Activated CD4-positive, CD25-positive, alpha-beta regulatory T cell treated with anti-CD3 and anti-CD28 coated beads, Interleukin-2, amount 50 U/mL, for 24 hours (primary cell): Measurements from ENCODE around the gene MACF1.
"Not testable (repeated sequence)": the region's sequence is repeated elsewhere in the genome, so short reads cannot be mapped to it uniquely, and the experiment has no call there.

Source experiments
- ATAC-seq, 2 donors: fragments of 150-1000 bp; cut with Tn5 transposase; one replicate each; pipeline ENCODE4 v1.10.0; 2021; ENCODE audit warnings: mild to moderate bottlenecking in 1 of 2, moderate library complexity in 1 of 2

Gene MACF1

DNA sequence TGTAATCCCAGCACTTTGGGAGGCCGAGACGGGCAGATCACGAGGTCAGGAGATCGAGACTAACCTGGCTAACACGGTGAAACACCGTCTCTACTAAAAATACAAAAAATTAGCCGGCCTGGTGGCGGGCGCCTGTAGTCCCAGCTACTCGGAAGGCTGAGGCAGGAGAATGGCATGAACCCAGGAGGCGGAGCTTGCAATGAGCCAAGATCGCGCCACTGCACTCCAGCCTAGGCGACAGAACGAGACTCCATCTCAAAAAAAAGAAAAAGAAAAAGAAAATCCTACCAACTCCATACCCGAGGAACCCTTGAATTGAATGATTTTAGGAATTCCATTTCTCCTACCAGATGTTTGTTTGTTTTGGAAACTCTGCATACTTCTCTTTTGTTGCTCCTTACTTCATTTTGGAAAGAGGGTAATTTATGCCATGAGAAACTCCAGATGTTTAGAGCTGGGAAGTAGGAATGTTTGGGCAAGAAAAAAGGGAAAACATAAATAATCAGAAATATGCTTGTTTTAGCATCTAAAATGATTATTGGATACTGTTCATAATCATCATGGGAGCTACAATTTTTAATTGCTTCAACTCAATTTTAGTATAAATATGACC lies 262.7 kb downstream of the MACF1 start:
- not testable (repeated sequence) for ATAC-seq

DNA sequence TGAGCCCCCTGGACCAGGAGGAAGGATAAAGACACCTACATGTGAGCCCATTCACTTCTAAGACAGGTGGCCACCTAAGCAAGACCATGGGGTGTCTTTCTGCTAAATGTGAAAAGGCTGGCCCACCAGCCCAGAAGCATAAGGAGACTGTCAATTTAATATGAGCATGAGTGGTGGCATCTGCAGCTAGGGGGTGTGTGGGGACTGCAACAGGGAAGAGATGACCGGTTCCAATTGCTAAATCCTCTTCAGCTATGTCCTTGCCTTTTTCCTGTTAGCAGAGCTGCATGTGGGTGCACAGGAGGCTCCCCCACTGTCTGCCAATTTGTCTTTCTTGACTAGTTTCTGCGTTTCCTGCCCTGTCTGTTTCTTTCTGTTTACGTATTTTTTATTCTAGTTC lies 264.7 kb downstream of the MACF1 start:
- ATAC-seq: no peak

DNA sequence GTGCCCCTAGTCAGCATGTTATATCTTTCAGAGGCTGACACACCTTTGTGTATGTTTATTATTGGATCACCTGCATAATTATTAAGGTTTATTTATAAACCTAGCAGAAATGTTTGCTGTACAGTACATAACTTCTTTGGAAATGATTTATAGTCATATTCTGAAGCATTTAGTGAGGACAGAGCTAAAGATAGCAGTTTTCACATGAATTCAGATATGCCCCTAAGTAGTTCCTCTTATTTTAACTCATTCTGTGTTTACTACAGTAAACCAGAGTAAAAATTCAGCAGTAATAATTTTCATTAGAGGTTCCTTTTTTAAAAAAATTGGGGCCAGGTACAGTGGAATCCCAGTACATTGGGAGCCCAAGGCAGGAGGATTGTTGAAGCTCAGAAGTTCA lies 265.5 kb downstream of the MACF1 start:
- no peak for ATAC-seq

DNA sequence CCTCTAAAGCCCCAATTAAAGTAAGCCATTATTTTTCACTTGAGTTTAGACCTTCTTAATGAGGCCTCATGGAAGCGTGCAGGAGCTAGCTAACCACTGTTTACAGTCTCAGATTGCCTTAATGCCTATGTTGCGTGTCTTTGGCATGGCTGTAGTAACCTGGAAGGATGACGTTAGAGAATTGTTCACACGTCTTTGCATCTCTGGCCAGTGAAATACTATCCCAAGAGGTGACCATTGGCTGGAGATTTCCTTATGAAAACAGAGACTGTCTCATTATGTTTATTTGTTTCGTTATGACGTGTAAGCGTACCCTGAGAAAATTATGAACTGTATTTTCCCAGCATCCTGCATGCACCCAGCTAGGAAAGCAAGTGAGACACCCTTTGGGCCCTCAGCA lies 268.3 kb downstream of the MACF1 start:
- no peak for ATAC-seq

DNA sequence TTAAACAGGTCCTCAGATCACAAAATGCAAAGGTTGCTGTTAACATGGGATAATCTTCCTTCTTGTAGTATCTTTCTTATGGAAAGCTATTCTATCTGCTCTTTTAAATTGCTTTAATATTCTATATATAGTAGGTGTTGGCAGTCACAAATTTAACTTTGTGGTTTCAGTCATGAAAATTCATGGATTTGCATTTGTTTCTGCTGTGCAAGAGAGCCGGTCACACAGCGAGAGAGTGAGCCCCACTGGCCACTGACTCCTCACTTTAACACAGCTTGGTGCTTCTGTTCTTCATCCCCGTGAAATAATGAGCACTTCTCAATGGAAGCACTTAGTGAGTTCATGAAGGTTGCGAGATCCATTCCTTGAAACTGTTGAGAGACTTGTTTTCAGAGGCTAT lies 268.8 kb downstream of the MACF1 start:
- ATAC-seq: no peak

DNA sequence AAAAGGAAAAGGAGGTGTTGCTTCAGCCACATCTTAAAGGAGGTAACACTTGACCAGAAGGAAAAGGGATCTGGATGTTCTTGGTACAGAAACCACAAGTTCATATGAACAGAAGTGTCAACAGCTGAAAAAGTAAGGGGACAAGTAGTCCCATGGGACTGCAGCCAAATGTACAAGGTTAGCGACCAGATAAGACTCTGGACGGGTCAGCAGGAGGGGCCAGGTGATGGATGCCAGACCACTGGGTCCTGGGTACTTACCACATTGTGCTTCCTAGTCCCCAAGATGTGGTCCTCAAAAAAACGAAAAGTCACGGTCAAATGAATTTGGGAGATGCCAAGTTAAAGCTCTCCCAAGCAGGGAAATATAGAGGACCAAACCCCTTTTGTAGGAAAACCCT lies 270.3 kb downstream of the MACF1 start:
- no peak for ATAC-seq

DNA sequence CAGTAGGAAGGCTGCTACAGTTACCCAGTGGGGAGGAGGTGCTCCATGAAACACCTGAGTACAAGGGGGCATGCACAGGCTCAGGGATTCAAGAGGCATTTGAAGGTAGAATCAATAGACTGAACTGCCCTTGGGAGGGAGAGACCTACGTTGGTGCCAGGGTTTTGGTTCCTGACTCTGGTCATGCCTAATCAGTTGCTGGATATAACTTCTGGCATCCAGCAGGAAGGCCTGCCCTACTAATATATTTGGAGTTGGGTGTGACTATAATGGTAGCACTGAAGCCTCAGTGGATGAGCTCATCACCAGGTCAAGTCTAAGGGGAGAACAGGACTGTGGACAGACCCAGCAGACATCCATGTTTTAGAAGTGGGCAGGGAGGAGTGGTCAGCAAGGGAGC lies 271.1 kb downstream of the MACF1 start:
- not testable (repeated sequence) for ATAC-seq

DNA sequence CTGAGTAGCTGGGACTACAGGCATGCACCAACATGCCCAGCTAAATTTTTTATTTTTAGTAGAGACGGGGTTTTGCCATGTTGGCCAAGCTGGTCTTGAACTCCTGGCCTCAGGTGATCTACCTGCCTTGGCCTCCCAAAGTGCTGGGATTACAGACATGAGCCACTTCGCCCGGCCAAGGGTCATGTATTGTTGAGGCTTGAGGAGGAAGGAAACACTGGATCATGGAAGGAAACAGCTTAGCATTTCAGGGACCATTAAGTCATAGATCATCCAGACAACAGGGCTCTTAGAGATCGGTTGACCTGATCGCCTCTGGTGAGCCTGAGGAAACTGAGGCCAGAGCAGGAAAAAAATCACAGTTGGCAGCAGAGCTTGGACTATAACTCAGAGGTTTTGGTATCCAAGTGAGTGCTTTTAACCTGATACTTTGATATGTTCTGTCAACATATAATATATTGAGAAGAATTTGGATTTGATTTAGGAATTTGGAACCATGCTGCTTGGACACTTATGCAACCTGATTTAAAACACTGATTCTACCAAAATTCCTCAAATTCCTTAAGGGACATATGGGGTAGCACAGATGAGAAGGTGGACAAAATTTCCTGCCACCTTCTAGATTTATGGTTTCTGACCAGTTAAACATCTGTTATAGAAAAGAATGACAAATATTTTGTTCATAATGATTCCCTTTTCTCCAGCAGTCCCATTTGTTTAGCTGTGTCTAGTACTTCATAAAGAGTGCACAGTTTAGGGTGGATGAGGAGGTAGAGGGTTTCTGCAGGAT lies 273.8 kb downstream of the MACF1 start:
- no peak for ATAC-seq

DNA sequence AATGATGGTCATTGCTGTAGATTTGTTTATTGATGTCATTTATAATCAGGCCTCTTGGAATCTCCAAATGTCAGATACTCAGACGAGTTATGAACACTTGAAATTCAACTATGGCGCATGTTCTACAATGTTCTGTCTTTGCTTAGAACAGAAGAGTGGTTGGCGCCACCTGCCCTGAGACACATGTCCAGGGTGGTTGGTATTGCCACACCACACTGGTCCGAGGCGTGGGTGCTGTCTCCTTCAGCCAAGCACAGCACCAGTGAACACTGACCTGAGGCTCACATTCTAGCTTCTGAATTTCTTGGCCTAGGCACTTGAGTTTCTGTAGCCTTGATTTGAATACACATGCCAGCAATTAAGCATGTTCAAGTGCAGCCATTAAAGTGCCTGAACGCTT lies 276.8 kb downstream of the MACF1 start:
- ATAC-seq: no peak

DNA sequence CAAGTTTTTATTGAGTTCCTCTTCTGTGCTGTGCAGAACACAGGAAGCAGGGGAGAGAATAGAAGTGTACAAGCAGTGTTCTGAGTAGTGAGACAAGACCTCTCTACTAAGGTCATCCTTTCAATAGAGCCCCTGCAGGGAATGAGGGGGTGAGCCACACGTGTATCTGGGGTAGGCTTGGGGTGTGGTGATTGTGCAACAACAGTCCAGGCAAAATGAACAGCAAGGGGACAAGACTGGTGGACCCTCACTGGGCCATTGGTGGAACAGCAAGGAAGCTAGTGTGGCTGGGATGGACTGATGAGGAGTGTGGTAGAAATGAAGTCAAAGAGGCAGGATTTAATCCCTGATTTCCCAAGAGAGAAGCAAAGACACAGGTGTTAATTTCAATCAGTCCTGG lies 278.8 kb downstream of the MACF1 start:
- no peak for ATAC-seq

DNA sequence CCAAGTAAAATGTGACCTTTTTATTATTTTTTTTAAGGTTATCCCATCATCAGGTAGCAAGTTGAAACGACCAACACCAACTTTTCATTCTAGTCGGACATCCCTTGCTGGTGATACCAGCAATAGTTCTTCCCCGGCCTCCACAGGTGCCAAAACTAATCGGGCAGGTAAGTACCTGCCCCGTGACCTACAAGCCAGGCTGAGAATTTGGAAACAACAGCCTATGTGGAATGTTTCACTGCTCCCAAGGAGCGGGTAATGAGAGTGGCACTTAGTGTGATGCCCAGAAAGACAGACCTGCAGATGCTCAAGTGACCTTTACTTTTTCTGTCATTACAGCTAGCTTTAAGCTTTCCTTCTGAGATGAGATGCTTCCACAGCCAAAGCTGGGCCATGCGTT lies 280.1 kb downstream of the MACF1 start:
- no peak for ATAC-seq

DNA sequence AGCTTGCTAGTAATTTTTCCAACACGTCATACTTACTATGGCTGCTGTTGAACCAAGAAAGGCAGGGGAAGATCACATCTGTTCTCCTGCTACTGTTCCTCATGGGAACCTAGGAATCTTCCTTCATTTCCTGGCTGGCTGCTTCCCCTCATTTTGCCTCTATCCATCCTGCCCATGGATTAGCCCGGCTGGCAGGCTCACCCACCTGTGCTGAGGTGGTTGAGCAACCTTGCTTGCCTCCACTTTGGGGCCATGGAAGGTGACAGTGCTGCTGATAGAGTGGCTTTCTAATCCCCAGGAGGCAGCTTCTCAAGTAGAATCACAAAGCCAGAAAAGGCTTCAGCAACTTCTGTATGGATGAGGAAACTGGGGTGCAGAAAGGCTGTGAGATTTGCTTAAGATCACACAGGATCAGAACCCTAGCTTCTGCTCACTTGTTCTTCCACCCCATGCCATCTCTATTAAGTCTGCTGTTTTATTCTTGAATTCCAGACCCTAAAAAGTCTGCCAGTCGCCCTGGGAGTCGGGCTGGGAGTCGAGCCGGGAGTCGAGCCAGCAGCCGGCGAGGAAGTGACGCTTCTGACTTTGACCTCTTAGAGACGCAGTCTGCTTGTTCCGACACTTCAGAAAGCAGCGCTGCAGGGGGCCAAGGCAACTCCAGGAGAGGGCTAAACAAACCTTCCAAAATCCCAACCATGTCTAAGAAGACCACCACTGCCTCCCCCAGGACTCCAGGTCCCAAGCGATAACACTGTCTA lies 280.7 kb downstream of the MACF1 start:
- ATAC-seq: no peak

DNA sequence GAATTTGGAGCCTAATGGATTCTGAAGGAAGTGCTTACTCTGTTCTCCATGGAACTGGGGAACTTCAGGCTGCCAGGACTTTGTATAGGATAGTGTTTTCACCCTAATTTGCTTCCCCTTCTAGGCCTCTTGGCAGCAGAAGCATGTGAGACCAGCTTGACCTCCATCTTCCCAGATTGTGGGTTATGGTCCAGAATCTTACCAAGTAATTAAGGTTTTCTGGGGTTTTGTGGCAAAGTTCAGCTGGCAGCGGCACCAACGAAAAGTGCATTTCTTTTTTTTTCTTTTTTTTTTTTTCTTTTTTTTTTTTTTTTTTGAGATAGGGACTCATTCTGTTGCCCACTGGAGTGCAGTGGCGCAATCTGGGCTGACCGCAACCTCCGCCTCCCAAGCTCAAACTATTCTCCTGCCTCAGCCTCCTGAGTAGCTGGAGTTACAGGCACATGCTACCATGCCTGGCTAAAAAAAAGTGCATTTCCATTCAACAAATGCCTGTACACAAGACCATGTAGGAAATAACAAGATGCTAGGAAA lies 283.6 kb downstream of the MACF1 start:
- no peak for ATAC-seq

DNA sequence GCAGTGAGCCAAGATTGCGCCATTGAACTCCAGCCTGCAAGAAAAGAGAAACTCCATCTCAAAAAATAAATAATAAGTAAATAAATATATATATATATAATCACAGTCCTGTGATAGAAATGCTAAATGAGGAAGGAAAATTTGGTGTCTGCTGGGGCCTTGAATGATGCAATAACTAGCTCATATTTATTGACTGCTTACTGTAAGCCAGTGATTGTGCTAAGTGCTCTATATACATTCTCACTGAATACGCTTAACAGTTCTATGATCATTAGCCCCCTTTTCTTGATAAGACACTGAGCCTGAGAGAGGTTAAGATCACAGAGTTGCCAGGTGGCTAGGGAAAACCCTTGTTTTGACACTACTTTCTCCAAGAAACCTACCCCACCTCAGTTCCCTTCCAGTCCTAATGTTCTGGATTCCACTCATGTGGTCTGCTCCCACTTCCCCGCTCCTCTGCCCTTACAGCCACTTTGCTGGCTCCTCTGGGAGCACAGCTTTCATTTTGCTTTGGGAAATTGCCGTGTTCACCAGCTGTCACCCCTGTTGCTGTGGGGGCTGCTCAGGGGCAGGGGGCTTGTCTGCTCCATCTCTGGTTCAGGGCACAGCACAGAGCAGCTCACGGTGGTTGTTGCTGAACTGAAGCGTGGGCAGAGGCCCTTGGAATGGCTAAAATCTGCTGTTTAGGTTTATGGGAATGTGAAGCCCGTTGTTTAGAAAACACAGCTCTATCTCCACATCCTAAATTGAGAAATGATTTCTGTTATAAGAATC lies 284.5 kb downstream of the MACF1 start:
- no peak for ATAC-seq

DNA sequence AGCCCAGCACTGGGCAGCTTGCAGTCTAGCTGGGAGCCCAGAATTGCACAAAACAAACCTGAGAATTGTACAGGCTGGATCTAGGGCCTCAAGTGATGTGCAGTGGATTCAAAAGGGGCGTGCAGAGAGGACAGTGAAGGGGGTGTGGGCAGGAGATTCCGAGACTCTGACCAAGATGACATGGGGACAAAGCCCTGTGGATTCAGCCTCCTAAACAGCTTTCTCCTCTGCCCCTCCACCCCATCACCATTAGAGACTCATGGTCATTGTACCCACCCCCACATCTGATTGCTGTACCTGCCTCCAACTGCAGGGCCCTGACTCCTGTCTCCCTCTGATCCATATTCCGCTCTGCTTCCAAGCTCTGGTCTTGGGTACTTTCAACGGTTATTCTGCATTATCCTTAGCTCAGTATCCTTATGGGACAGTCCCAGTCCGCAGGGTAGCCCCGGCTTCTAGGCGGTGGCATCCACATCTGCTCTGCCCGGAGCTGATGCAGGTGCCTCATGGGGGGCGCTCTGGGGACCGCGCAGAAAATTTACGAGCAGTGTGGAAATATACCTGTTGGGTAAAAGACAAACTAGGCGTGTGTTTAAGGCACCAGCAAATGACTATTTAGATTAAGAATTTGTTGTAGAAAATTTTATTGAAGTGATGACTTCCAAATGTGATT lies 285.2 kb downstream of the MACF1 start:
- no peak for ATAC-seq

DNA sequence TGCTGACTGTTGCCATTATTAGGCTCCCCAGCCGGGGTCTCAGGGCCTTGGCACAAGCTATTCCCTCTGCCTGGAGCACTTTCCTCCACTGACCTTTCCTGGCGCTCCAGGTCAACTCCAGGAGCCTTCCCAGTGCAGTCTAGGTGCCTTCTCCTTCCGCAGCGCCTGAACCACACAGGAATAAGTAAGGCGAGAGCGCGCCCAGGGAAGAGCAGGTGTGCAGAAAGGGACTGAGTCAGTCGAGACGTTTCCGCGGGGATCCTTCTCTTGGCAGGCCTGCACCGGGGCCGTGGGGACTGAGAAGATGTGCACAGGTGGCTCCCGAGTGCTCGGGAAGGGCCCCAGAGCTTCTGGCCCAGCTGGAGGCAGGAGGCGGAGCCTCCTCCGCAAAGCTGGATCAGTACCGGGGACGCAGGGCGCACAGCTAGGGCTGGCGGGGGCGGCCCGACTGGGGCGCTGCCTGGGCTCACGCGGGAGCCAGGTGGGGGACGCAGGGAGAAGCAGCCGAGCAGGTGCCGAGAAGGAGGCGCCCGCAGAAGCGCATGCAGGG lies 286.2 kb downstream of the MACF1 start:
- ATAC-seq: peak; percentile 4 to 11

DNA sequence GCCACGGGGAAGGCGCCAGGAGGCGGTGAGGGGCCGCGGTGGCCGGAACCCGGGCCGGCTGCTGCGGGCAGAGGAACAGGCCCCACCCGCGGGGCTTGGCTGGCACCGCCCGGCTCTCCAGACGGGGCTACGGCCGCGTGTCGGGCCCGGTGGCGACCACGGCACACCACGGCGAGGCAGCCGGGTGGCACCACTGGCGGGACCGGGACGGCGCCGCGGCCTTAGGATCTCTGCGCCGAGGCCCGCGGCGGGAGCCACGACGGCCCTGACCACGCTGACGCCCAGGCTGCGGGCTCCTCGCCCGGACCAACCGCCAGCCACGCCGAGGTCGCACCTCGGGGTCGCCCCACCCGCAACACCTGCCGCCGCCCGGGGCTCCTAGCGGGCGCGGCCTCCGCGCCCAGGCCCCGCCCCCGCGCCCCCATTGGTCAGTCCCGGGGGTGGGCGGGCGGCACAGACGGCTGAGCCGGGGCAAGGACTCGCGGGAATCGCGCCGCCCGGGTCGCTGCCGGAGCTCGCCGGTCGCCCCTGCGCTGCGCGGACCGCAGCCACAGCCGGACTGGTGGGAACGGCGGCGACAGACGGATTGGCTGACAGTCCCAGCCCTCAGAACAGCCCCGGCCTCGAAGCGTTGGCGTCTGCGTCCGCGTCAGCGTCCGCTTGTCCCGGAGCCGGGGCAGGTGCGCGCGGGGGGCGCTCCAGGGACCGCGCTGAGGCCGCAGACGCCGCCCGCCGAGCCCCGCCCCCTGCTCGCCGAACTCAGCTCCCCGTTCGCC lies 286.8 kb downstream of the MACF1 start, which contains the start of gene BMP8A:
Gene BMP8A (plus strand): TSS at position 491 of the 776 bp plus-strand sequence. CDS start 356 bp downstream, outside the sequence.
- ATAC-seq: peak; percentile 84 to 89

DNA sequence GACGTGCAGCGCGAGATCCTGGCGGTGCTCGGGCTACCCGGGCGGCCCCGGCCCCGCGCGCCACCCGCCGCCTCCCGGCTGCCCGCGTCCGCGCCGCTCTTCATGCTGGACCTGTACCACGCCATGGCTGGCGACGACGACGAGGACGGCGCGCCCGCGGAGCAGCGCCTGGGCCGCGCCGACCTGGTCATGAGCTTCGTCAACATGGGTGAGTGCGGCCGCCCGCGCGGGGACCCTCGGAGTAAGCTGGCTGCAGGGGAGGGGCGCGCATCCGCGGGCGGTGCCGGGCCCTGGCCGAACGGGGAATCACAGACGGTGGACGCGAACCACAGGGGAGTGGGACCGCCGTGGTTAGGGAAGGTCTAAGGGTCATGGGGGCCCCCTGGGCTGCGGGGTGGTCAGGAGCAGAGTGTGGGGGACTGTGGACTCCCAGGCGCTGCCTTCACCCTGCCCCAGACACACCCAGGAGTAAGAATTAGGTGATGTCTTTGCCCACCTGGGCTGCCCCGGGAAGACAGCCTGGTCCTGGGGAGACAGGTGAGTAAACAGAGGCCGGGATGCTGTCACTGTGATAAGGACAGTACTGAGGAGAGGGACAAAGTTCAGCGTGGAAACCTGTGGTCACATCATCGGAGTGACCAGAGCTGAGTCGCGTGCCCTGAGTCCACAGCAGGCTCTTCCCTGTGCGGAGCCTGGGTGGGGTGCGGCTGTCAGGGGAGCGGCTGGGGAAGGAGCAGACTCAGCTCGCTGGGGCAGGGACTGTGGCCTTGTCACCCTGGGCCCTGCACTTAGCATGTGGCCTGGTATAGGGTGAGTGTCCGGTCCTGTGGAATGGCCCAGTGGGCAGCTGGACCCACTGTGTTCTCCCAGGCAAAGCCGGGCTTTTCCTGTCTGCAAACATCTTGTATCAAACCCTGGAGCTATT lies 287.9 kb downstream of the MACF1 start:
- ATAC-seq: not testable (repeated sequence)

DNA sequence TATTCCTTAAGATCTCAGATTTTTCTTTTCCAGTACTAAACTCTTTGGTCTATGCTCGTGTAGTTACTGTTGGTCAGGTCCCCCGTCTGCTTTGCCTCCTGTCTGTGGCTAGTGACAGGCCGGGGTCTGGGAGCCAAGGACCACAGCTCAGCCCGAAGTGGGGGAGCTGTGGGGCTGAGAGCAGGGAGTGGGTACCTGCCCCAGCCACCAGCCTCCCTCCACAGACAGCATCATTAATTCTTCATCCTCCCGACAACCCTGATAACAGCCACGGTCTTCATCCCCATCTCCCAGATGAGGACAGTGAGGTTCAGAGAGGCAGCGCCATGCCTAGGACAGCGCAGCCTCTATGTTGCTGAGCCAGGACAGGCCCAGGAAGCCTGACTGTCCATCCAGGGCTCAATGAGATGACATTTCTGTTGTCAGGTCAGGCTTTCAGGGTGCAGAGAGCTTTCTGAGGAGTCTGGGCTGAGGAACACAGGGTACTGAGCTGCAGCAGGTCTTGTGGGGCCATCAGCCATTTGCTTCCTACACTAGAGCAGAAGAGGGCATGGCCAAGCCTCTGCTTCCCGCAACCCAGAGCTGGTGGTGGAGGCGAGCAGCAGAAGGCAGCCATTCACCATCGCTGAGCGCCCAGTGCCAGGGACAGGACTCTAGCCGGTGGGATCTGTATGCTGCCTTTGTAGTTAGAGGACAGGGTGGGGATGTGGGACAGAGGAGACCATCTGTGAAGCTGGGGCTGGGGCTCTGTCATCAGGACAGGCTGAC lies 288.7 kb downstream of the MACF1 start:
- ATAC-seq: not testable (repeated sequence)
